HUES48 (cell line): ENCODE results near the gene SPINK14.

Experiments used
- H3K27ac ChIP-seq: one replicate; pipeline ENCODE4 v1.7.0; 2013; ENCODE audit warnings: low read depth, low read length, inconsistent platforms
- H3K27me3 ChIP-seq: 2 replicates; pipeline ENCODE4 v1.6.1; 2013; ENCODE audit warnings: mild to moderate bottlenecking, low read length; ENCODE audit not compliant: control insufficient read depth, insufficient read depth
- H3K36me3 ChIP-seq: 2 replicates; pipeline ENCODE4 v1.6.1; 2013; ENCODE audit warnings: low read length; ENCODE audit not compliant: control insufficient read depth, insufficient read depth
- H3K4me1 ChIP-seq: 2 replicates; pipeline ENCODE4 v1.6.1; 2013; ENCODE audit warnings: mild to moderate bottlenecking, low read length; ENCODE audit not compliant: control insufficient read depth, insufficient read depth
- H3K4me3 ChIP-seq: 2 replicates; pipeline ENCODE4 v1.5.1; 2013; ENCODE audit warnings: mild to moderate bottlenecking, low read depth, low read length
- H3K9ac ChIP-seq: 2 replicates; pipeline ENCODE4 v1.6.1; 2013; ENCODE audit warnings: mild to moderate bottlenecking, low read depth, low read length, moderate library complexity
- H3K9me3 ChIP-seq: 2 replicates; pipeline ENCODE4 v1.6.1; 2013; ENCODE audit warnings: low read length; ENCODE audit not compliant: control insufficient read depth, insufficient read depth

SPINK14 gene

GRCh38 chr5:148168246-148168645 is at the start of gene SPINK14:
Gene SPINK14, plus strand, starts transcription at chr5:148168546. Its CDS starts 1,187 bp downstream, at chr5:148169733.
- Histone ChIP-seq H3K27ac (no peak within 1 kb of the TSS), H3K4me1 (no peaks in the 10 kb centered on the region), H3K9me3 (no peaks in the 10 kb centered on the region)

GRCh38 chr5:148120317-148120716 is 48.0 kb upstream of the SPINK14 start:
- H3K36me3 ChIP-seq: peaks cover 44% of the 10 kb centered on the region
- H3K4me1 ChIP-seq: no peaks in the 10 kb centered on the region
- no peaks in the 10 kb centered on the region for H3K9me3 ChIP-seq
- H3K27me3 ChIP-seq: no peaks in the 10 kb centered on the region
- no peak overlapping the region for H3K4me3 ChIP-seq
- H3K9ac ChIP-seq: no peak overlapping the region
- H3K27ac ChIP-seq: no peak overlapping the region

More at GRCh38 chr5:148168246-148168645, at the start of gene SPINK14:
- Histone ChIP-seq H3K36me3 (no peaks in the 10 kb centered on the region), H3K27me3 (no peaks in the 10 kb centered on the region), H3K9ac (no peak within 1 kb of the TSS), H3K4me3 (no peak within 1 kb of the TSS)

- no peak overlapping the region for H3K9ac ChIP-seq
- H3K4me1 ChIP-seq: no peaks in the 10 kb centered on the region
- no peak overlapping the region for H3K27ac ChIP-seq
- no peak overlapping the region for H3K4me3 ChIP-seq
- no peaks in the 10 kb centered on the region for H3K27me3 ChIP-seq
- H3K9me3 ChIP-seq: no peaks in the 10 kb centered on the region
- H3K36me3 ChIP-seq: peaks cover 18% of the 10 kb centered on the region; the same call in 1 of the 2 replicates
Observed at GRCh38 chr5:148125641-148126040, 42.7 kb upstream of the SPINK14 start.

- H3K9me3 ChIP-seq: no peaks in the 10 kb centered on the region
- no peaks in the 10 kb centered on the region for H3K4me1 ChIP-seq
- no peak overlapping the region for H3K9ac ChIP-seq
- no peak overlapping the region for H3K27ac ChIP-seq
- no peak overlapping the region for H3K4me3 ChIP-seq
- no peaks in the 10 kb centered on the region for H3K27me3 ChIP-seq
- H3K36me3 ChIP-seq: peaks cover 10% of the 10 kb centered on the region
Observed at GRCh38 chr5:148135091-148136048, 33.0 kb upstream of the SPINK14 start.

GRCh38 chr5:148140846-148141245 is 27.5 kb upstream of the SPINK14 start:
- peaks cover 3% of the 10 kb centered on the region; the same call in 1 of the 2 replicates for H3K4me1 ChIP-seq
- H3K27me3 ChIP-seq: no peaks in the 10 kb centered on the region
- no peaks in the 10 kb centered on the region for H3K9me3 ChIP-seq
- no peak overlapping the region for H3K9ac ChIP-seq
- no peak overlapping the region for H3K27ac ChIP-seq
- no peak overlapping the region for H3K4me3 ChIP-seq
- H3K36me3 ChIP-seq: peaks cover 4% of the 10 kb centered on the region; the same call in 1 of the 2 replicates

GRCh38 chr5:148141645-148142044 is 26.7 kb upstream of the SPINK14 start:
- Histone ChIP-seq H3K9ac (no peak overlapping the region), H3K36me3 (peaks cover 2% of the 10 kb centered on the region; the same call in 1 of the 2 replicates), H3K27me3 (no peaks in the 10 kb centered on the region), H3K4me3 (no peak overlapping the region), H3K27ac (no peak overlapping the region), H3K4me1 (peaks cover 4% of the 10 kb centered on the region; the same call in 1 of the 2 replicates), H3K9me3 (no peaks in the 10 kb centered on the region)

GRCh38 chr5:148145916-148146315 is 22.4 kb upstream of the SPINK14 start:
- Histone ChIP-seq H3K27ac (no peak overlapping the region), H3K4me1 (peaks cover 4% of the 10 kb centered on the region; the same call in 1 of the 2 replicates), H3K4me3 (no peak overlapping the region), H3K9me3 (no peaks in the 10 kb centered on the region), H3K27me3 (no peaks in the 10 kb centered on the region), H3K9ac (no peak overlapping the region), H3K36me3 (no peaks in the 10 kb centered on the region)

- no peak overlapping the region for H3K4me3 ChIP-seq
- H3K9me3 ChIP-seq: no peaks in the 10 kb centered on the region
- H3K36me3 ChIP-seq: no peaks in the 10 kb centered on the region
- no peaks in the 10 kb centered on the region for H3K27me3 ChIP-seq
- H3K9ac ChIP-seq: no peak overlapping the region
- H3K4me1 ChIP-seq: peaks cover 4% of the 10 kb centered on the region; the same call in 1 of the 2 replicates
- H3K27ac ChIP-seq: no peak overlapping the region
Observed at GRCh38 chr5:148146487-148146886, 21.9 kb upstream of the SPINK14 start.

GRCh38 chr5:148147415-148147814 is 20.9 kb upstream of the SPINK14 start:
- no peak overlapping the region for H3K9ac ChIP-seq
- H3K27ac ChIP-seq: no peak overlapping the region
- H3K9me3 ChIP-seq: no peaks in the 10 kb centered on the region
- H3K36me3 ChIP-seq: no peaks in the 10 kb centered on the region
- no peaks in the 10 kb centered on the region for H3K27me3 ChIP-seq
- no peak overlapping the region for H3K4me3 ChIP-seq
- peaks cover 4% of the 10 kb centered on the region; the same call in 1 of the 2 replicates for H3K4me1 ChIP-seq

GRCh38 chr5:148151872-148152271 is 16.5 kb upstream of the SPINK14 start:
- Histone ChIP-seq H3K36me3 (no peaks in the 10 kb centered on the region), H3K27me3 (no peaks in the 10 kb centered on the region), H3K4me1 (no peaks in the 10 kb centered on the region), H3K9ac (no peak overlapping the region), H3K27ac (no peak overlapping the region), H3K9me3 (no peaks in the 10 kb centered on the region; the same call in 1 of the 2 replicates), H3K4me3 (no peak overlapping the region)

- Histone ChIP-seq H3K9ac (no peak overlapping the region), H3K4me3 (no peak overlapping the region), H3K27ac (no peak overlapping the region), H3K27me3 (no peaks in the 10 kb centered on the region), H3K4me1 (no peaks in the 10 kb centered on the region), H3K9me3 (no peaks in the 10 kb centered on the region; the same call in 1 of the 2 replicates), H3K36me3 (no peaks in the 10 kb centered on the region)
Observed at GRCh38 chr5:148152781-148153180, 15.6 kb upstream of the SPINK14 start.
